ENCODE results near the gene UBE2Q1.

The UBE2Q1 gene

GRCh38 chr1:154547105-154547732 lies 11.2 kb downstream of the UBE2Q1 start:
- peaks cover 31% of the 10 kb centered on the region for H3K36me3 ChIP-seq (replicated peaks)
- H3K4me3 ChIP-seq (ENCODE audit: low read depth, low read length): no peak overlapping the region
- in situ Hi-C loops (cut with HindIII; ENCODE audit: low pct_ligation_motif_present, low sequenced_read_pairs): no loop called here
- H3K27ac ChIP-seq: no peak overlapping the region
- no peak for DNase-seq
- H3K27me3 ChIP-seq (replicated peaks): no peaks in the 10 kb centered on the region
- TF ChIP-seq CTCF (IDR thresholded peaks at IDR 0.05; ENCODE audit: low read depth, low read length, missing control alignments): no peak

- Histone ChIP-seq H3K4me3 (ENCODE audit: low read depth, low read length) (no peak overlapping the region), H3K27me3 (replicated peaks) (peaks cover 6% of the 10 kb centered on the region), H3K27ac (no peak overlapping the region), H3K36me3 (replicated peaks) (peaks cover 23% of the 10 kb centered on the region)
- peak; percentile 38 for DNase-seq
- in situ Hi-C loops (cut with HindIII; ENCODE audit: low pct_ligation_motif_present, low sequenced_read_pairs): no loop called here
- TF ChIP-seq CTCF (IDR thresholded peaks at IDR 0.05; ENCODE audit: low read depth, low read length, missing control alignments): peak; percentile 91
Measured at GRCh38 chr1:154546264-154547063, 12.0 kb downstream of the UBE2Q1 start.

GRCh38 chr1:154541231-154541630 lies 17.2 kb downstream of the UBE2Q1 start:
- in situ Hi-C loops (cut with HindIII; ENCODE audit: low pct_ligation_motif_present, low sequenced_read_pairs): no loop called here
- Histone ChIP-seq H3K4me3 (ENCODE audit: low read depth, low read length) (no peak overlapping the region), H3K27me3 (replicated peaks) (peaks cover 12% of the 10 kb centered on the region), H3K27ac (no peak overlapping the region), H3K36me3 (replicated peaks) (no peaks in the 10 kb centered on the region)
- no peak for TF ChIP-seq CTCF (IDR thresholded peaks at IDR 0.05; ENCODE audit: low read depth, low read length, missing control alignments)
- DNase-seq: no peak

- in situ Hi-C loops (cut with HindIII; ENCODE audit: low pct_ligation_motif_present, low sequenced_read_pairs): no loop called here
- no peaks in the 10 kb centered on the region for H3K36me3 ChIP-seq (replicated peaks)
- no peak overlapping the region for H3K27ac ChIP-seq
Measured at GRCh38 chr1:154539486-154540483, 18.7 kb downstream of the UBE2Q1 start.

More at GRCh38 chr1:154539486-154540483, 18.7 kb downstream of the UBE2Q1 start:
- no peak for DNase-seq
- TF ChIP-seq CTCF (IDR thresholded peaks at IDR 0.05; ENCODE audit: low read depth, low read length, missing control alignments): no peak
- Histone ChIP-seq H3K4me3 (ENCODE audit: low read depth, low read length) (no peak overlapping the region), H3K27me3 (replicated peaks) (peaks cover 12% of the 10 kb centered on the region)

All from brain microvascular endothelial cell (primary cell).